Measurements from ENCODE around the gene ZNF780B.

Gene ZNF780B

GRCh38 chr19:40055832-40056504 lies at the start of gene ZNF780B:
TSS of gene ZNF780B (minus strand) at chr19:40056231. CDS start at chr19:40050332, 5,899 bp downstream.
- DNase-seq = peak; percentile 73 to 93 (median 87)
- intact Hi-C loops (cut with DNase I) = no loop called here

DNA sequence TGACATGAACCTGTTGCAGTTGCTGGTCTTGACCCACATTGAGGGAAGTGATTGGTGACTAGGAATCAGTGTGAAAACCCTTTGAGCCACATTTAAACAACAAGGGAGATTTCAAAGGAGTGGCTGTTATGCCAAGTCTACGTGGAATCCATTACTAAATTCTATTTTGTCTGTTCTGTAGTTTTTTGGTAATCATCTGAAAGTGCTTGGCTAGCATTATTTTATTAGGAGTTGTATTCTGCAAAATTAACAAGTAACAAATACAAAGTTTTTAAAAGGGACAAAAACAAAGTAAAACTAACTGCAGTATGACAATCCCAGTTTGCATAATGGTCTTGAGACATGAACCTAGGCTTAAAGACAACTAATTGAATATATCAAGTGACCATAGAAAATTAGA lies 48.7 kb upstream of the ZNF780B start:
- intact Hi-C loops (cut with DNase I) = no loop called here
- DNase-seq = no peak

DNA sequence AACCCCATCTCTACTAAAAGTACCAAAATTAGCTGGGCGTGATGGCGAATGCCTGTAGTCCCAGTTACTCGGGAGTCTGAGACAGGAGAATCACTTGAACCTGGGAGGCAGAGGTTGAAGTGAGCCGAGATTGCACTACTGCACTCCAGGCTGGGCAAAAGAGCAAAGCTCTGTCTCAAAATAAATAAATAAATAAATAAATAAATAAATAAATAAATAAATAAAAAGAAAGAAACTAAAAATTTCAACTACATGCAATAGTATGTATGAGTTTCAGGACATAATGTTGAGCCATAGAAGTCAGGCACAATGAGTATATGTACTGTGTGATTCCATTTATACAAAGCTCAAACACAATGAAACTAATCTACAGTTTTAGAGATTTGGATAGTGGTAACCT lies 47.6 kb upstream of the ZNF780B start:
- no peak for DNase-seq
- intact Hi-C loops (cut with DNase I) = no loop called here

- intact Hi-C loops (cut with DNase I) = no loop called here
- DNase-seq = no peak
These were observed 45.8 kb upstream of the ZNF780B start for GRCh38 chr19:40101813-40102212.

GRCh38 chr19:40093416-40093815 lies 37.4 kb upstream of the ZNF780B start:
- no peak for DNase-seq
- intact Hi-C loops (cut with DNase I) = no loop called here

- no peak for DNase-seq
These were observed 35.4 kb upstream of the ZNF780B start for GRCh38 chr19:40091205-40092129.

GRCh38 chr19:40090241-40091204 lies 34.5 kb upstream of the ZNF780B start, which contains the start of gene ZNF780A:
TSS of gene ZNF780A (minus strand) at chr19:40090943. CDS start at chr19:40084753, 6,190 bp downstream.
- intact Hi-C loops (cut with DNase I) = no loop called here
- DNase-seq = peak; percentile 60 to 94 (median 87)

More at GRCh38 chr19:40091205-40092129, 35.4 kb upstream of the ZNF780B start:
- intact Hi-C loops (cut with DNase I) = no loop called here

DNA sequence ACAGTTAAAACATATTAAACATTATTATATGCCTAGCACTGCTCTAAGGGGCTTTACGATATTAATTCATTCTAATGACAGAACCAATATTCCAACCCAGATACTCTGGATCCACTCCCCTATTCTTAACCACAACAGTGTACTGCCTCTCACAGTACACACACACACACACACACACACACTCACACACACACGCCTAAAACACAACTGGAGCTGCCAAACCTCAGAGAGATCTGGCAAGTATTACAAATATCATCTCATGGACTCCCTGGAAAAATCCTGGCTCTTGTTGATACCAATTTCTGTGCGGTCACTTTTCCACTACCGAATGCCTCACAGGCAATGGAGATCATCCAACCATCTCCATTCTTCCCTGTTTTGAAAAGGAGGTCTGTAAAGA lies 33.4 kb upstream of the ZNF780B start:
- DNase-seq = no peak
- intact Hi-C loops (cut with DNase I) = no loop called here

- DNase-seq = no peak
- intact Hi-C loops (cut with DNase I) = no loop called here
These were observed 32.4 kb upstream of the ZNF780B start for GRCh38 chr19:40088299-40089047.

GRCh38 chr19:40084948-40085347 lies 28.9 kb upstream of the ZNF780B start:
- intact Hi-C loops (cut with DNase I) = no loop called here
- DNase-seq = no peak

DNA sequence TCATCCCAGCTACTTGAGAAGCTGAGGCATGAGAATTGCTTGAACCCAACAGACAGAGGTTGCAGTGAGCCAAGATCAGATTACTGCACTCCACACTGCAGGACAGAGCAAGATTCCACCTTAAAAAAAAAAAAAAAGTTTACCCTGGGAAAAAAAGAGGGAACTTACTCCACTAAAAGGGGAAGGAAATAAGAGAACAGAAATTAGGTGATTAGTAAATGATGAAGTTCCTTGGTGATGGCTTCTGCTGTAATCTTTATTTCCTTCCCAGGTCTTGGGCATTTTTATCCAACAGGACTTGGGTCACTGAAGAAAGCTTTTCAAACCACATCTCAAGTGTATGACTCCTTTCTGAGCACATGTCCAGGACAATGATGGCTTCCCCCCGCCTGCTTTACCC lies 25.4 kb upstream of the ZNF780B start:
- intact Hi-C loops (cut with DNase I) = no loop called here
- DNase-seq = no peak

GRCh38 chr19:40080289-40080688 lies 24.3 kb upstream of the ZNF780B start:
- intact Hi-C loops (cut with DNase I) = no loop called here
- no peak for DNase-seq

DNA sequence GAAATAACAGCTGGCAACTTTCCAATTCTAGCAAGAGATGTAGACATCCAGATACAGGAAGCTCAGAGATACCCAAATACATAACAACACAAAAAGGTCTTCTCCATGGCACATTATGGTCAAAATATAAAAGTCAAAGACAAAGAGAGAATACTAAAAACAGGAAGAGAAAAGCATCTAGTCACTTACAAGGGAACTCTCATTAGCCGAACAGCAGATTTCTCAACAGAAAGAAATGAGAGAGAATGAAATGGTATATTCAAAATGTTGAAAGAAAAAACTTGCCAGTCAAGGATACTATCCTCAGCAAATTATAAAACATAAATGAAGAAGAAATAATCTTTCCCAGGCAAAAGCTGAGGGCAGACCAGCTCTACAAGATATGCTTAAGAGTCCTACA lies 22.3 kb upstream of the ZNF780B start:
- no peak for DNase-seq
- intact Hi-C loops (cut with DNase I) = no loop called here

DNA sequence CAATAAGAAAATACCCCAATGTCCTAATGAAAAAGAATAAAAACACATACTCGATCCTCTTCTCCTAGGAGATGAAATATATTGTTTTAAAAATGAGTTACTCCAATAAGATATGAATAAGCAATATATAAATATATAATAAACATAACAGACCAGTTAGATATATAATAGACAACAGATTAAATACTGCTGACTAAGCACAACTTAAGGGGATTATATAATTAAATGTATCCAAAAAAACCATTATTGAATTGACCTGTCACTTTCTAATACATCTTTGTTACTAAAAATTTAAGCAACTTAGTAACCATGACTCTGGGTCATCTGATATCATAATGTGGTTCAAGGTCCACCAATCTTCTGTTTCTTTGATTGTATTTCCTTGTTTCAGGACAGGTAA lies 14.0 kb upstream of the ZNF780B start:
- intact Hi-C loops (cut with DNase I) = no loop called here
- no peak for DNase-seq

- no peak for DNase-seq
- intact Hi-C loops (cut with DNase I) = no loop called here
These were observed 3.6 kb upstream of the ZNF780B start for GRCh38 chr19:40059624-40060023.

DNA sequence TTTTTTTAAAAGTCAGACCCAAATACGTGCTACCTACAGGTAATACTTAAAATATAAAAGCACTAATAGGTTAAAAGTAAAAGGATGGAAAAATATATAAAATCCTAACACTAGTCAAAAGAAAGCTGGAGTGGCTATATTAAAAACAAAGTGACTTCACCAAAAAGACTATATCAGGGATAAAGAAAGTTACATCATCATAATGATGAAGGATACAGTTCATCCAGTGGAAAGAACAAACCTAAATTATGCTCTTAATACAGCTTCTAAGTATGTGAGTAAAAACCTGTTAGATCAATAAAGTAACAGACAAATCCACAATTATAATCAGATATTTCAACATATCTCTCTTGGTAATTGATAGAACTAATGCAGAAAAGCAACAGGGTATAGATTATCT lies 1.1 kb upstream of the ZNF780B start:
- intact Hi-C loops (cut with DNase I) = no loop called here
- DNase-seq = no peak

GRCh38 chr19:40056505-40056904 lies 474 bp upstream of the ZNF780B start:
- intact Hi-C loops (cut with DNase I) = no loop called here
- no peak for DNase-seq

- intact Hi-C loops (cut with DNase I) = no loop called here
These were observed 982 bp downstream of the ZNF780B start for GRCh38 chr19:40055049-40055448.

DNA sequence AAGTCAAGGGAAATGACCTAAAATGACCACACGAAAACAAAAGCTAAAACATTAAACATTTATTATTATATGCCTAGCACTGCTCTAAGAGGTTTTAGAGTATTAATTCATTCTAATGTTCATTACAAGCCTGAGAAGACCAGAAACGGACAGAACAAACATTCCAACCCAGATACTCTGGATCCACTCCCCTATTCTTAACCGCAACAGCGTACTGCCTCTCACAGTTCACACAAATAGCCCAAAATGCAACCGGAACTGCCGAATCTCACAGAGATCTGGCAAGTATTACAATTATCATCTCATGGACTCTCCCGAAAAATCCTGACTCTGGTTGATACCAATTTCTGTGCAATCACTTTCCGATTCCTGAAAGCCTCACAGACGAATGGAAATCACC lies 1.4 kb downstream of the ZNF780B start:
- DNase-seq = no peak
- intact Hi-C loops (cut with DNase I) = no loop called here

More at GRCh38 chr19:40055049-40055448, 982 bp downstream of the ZNF780B start:
- DNase-seq = peak in 1 of 42 donors; percentile 11
